HG03442 (cell line): ENCODE data around the gene TRAK2.
A peak's percentile ranks its signal among the peaks of the same experiment; 100 is the strongest.

Experiments used
- ATAC-seq: cut with Tn5 transposase; IDR thresholded peaks from one replicate; pipeline ENCODE4 v1.9.1; 2021; ENCODE audit warnings: mild to moderate bottlenecking, moderate library complexity; ENCODE audit not compliant: unreplicated experiment

The TRAK2 gene

DNA sequence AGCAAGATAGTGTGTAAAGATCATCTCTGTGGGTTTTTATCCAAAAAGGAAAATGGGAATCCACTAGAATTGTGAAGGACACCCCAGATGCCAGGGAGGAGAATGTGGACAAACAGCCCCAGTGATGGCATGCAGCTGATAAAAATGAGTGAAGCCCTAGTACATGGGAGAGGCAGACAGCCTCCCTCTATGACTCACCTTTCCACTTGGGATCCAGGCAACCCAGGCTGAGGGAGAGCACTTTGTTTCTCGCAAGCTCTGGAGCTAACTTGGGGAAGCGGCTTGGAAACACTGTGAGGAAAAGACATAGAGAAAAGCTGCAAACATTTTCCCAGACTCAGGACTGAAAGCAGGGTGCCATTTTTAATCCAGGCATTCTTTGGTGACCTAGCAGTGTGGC, 88.9 kb downstream of the TRAK2 start:
- ATAC-seq = no peak

DNA sequence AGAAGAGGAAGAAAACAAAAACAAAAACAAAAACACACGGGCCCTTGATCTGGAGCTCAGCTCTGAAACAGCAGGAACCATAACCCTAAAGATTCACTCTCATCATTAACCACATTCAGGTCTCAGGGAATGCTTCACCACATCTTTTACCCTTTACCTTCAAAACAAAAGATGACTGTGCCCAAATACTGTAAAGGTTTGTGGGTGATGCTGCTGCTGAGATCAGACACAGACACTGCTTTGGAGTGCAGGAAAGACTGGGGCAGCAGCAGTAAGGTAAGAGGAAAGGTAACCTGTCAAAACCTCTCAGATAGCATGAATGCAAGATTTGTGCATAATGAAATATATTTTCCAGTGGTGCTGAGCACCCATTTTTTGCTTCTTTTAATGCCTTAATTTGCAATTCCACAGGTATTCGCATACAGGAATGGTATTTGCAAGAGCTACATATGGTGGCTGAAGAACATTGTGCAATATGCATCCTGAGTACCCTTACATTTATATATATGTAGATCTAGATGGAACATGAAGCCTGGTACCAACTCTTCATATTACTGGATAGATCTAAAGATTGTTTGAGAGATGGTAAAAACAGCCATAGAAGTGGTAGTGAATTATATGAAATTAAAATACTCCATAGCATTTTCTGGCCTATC, 90.1 kb downstream of the TRAK2 start:
- no peak for ATAC-seq

DNA sequence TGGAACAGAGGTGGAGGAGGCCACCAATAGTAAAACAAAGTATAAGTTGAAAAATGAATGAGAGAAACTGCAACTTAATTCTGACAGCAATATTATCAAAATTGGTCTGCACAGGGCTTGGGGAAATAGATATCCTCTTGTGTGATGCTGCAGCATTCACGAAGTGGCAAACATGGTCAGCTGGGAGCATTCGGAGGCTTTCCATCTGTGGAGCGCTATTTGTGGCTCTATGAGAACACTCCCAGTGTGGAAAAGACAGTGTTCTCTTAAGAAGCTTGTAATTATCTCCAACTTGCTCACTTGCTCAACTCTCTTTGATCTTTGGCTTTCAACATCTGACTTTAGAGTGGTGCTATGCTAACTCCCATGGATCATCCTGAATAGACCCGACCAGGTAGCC, 91.0 kb downstream of the TRAK2 start:
- no peak for ATAC-seq

DNA sequence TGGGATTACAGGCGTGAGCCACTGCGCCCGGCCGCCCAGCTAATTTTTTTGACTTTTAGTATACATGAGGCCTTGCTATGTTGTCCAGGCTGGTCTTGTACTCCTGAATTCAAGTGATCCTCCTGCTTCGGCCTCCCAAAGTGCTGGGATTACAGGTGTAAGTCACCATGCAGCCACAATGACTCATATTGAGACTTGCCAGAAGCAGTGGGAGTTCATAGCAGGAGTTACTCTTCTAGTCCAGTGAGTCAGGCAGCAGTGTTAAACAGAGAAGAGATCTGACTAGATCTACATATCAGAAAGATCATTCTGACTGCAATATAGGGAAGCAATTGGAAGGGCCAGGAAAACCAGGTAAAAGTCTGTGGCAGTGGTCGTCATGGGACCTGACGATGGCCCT, 92.6 kb downstream of the TRAK2 start:
- no peak for ATAC-seq

DNA sequence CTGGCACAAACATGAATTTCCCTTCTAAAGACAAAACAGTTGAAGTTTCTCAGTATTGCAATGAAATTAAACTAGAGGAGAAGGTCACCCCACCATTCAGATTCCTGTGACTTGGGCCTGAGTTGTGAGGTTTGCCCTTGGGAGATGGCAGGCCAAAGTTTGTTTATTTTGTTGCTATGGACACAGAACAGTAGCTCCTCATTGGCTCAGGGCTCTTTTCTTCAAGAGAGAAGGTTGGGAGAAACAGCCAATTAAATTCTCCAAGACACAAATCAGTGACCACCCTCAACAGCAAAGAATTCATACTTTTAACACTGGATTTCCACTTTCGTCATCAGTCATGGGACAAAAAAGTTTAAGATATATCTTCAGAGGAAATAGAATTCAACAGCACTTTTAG, 94.0 kb downstream of the TRAK2 start, which contains the start of gene FLACC1:
Gene FLACC1, minus strand, starts transcription at position 125 of the 400 bp plus-strand sequence. CDS start 5,941 bp downstream, outside the sequence.
- ATAC-seq = no peak

DNA sequence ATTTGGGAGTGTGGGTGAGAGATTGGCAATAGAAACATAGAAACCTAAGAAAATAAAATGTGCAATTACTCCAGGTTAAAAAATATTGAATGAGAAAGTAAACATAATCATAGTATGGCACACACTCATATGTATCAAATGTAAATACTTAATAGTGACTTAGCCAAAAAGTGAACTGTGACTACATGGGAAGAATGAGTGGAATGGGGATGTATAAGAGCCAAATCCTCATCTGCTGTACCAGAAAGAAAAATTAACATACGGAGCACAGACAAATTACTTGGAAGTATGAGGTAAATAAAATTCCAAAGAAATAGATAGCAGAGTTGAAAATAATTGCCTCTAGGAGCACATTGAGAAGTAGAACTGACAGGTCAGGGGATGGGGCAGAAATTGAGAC, 98.1 kb downstream of the TRAK2 start:
- no peak for ATAC-seq

DNA sequence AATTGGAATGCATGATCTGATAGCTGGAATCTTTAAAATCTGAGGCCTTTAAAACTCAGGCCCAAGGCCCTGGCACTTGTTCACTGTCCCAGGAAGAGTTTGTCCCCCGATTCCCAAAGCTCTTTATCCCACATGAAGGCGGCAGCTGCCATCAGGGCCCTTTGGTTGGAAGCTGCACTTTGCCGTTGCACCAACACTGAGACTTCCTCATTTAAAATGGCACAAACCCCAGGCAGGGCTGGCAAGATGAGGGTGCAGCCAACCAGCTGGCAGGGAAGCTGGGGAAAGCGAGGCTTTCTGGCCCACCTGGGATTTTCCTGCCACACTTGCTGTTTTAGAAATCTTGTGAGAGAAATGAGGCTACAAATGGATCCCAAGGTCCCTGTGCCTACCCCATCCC, 100.4 kb downstream of the TRAK2 start:
- no peak for ATAC-seq

DNA sequence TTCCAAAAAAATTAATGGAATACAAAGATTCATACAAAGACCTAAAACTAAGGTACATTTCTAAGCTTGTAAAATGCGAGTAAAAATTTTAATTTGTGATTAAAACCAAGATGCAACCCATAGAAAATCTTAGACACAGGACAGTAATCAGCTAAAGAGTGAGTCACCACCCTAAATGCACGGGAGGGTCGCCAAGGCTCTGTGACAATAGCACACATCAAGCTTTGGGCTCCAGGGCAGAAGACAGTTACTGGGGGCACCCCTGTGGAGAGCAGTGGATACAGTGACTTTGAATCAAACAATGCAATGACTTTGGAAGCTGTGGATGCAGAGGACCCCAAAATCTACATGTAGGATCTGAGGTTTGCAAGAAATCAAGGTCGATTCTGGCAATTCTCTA, 101.7 kb downstream of the TRAK2 start:
- ATAC-seq = no peak

DNA sequence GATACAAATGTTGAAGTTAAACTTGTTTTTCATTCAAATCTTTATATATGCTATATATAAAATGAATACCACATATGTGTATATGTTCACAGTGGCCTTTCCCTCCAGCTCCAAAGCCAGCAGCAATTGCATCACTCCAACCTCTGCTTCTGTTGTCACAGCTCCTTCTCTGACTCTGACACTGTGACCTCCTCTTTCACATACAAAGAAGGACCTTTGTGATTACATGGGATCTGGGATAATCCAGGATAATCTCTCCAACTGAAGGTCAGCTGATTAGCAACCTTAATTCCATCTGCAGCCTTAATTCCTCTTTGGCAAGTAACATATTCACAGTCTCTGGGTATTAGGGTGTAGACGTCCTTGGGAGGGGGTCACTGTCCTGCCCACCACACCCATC, 102.5 kb downstream of the TRAK2 start:
- no peak for ATAC-seq

DNA sequence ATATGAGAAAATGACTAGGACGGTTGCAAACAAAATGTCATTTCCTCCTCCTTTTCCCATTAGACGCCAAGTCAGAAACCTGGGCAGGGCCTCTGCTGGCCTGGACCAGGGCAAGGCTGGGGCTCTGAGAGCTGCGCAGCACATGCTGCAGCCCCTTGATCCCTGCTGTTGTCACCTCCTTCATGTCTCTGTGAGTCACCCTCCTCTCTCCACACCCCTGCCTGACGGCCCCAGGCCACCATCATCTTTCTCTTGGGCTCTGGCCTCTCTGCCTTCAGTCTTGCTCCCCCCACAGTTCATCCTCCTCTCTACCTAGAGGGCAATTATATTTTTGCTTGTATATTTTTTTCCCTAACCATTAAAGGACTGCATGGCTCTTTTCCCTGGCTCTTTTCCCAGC, 104.1 kb downstream of the TRAK2 start:
- ATAC-seq = no peak

DNA sequence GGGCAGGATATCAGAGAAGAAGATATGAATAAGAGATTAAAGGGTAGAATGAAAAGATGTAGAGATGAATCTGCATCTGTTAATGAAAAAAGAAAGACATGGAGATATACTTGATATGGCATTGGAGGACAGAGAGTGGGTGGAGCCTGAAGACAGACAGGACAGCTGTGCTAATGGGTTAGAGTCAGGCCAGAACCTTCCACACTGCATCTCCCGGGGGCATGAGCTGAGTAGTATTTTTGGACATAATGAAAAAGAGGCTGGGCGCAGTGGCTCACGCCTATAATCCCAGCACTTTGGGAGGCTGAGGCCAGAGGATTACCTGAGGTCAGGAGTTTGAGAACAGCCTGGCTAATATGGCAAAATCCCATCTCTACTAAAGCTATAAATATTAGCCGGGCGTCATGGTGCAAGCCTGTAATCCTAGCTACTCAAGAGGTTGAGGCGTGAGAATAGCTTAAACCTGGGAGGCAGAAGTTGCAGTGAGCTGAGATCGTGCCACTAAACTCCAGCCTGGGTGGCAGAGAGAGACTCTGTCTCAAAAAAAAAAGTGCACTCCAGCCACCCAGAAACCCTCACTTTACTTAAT, 105.5 kb downstream of the TRAK2 start:
- no peak for ATAC-seq

DNA sequence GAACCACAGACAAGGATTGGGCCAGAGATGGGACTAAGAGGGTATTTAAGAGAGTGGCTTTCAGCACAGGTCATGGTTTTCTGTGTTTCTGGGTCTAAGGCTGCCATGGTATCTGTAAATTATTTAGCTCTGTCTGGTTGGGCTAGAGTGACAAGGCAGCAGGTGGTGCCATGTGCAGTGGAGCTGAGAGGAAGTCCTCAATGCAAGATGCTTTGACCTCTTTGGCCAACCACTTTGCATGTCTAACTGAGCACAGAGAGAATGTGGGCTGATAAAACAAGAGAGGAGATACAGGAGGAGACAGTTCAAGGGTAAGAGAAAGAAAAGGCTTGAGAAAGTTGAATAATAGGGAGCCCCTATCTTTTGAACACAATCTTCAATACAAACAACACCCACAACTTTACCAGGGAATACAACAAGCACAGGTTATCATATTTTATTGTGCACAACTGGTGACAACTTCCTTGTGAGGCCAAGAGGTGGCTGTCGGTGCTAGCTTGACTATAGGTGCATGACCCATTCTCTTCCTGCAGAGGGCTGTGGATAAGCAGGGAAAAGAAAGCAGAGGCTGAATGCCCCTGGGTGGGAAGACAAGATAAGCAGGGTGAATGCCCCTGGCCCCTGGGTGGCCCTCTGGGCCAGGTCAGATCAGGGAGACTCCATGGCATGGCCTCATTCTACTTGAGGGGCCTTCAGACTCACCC, 106.4 kb downstream of the TRAK2 start:
- peak; percentile 65 for ATAC-seq

DNA sequence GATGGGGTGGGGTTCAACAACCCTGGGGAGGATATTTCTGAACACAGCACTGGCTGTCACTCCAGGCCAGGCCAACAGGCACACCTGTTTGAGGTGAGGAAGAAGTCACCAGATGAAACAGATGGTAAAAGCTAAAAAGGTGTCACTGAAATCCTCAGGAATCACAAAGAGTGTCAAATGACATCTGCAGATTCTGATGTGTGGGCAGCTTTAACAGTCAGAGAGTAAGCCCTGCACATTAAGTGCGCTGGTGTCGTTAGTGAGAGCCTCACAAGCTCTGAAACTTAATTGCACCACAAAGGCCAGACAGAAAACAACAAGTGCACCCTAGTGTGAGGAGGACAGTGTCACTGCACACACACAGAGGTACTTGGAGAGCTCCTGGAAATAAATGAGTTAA, 107.7 kb downstream of the TRAK2 start:
- ATAC-seq = no peak

DNA sequence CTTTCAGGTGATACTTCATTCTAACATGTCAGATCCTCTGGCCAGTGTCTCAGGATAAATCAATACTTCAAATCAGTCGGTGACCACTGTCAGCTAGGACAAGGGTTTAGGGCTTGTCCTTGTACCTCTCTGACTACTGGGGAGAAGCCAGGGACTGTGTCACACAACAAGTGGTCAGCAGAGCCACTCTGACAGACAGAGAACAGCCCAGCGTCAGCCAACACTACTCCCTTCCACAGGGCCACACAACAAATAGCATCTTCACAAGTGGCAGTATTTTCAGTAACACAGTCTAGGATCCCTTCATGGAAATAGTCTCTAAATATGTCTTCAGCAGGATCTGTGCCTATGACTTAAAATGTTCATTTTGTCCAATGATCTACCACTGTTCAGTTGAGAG, 108.3 kb downstream of the TRAK2 start:
- ATAC-seq = no peak

DNA sequence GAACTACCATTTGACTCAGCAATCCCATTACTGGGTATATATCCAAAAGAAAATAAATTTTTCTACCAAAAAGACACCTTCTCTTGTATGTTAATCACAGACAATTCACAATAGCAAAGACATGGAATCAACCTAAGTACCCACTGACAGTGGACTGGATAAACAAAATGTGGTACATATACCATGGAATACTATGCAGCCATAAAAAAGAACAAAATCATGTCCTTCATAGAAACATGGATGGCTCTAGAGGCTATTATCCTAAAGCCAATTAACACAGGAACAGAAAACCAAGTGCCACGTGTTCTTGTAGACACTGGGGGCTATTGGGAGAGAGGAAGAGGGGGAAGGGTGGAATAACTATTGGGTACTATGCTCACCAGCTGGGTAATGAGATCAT, 121.8 kb downstream of the TRAK2 start:
- no peak for ATAC-seq

DNA sequence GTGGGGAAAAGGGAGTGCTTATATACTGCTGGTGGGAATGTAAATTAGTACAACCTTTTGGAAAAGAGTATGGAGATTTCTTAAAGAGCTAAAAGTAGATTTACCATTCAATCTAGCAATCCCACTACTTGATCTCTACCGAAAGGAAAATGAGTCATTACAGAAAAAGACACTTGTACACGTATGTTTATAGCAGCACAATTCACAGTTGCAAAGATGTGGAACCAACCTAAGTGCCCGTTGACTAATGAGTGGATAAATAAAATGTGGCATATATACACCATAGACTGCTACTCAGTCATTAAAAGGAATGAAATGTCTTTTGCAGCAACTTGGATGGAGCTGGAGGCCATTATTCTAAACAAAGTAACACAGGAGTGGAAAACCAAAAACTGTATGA, 123.6 kb downstream of the TRAK2 start:
- ATAC-seq = no peak
